GM21786 (cell line): ENCODE measurements around the gene KCNJ14.

Experiments used
- ATAC-seq: cut with Tn5 transposase; IDR thresholded peaks from one replicate; pipeline ENCODE4 v1.9.1; 2021; ENCODE audit not compliant: unreplicated experiment

The KCNJ14 gene

DNA sequence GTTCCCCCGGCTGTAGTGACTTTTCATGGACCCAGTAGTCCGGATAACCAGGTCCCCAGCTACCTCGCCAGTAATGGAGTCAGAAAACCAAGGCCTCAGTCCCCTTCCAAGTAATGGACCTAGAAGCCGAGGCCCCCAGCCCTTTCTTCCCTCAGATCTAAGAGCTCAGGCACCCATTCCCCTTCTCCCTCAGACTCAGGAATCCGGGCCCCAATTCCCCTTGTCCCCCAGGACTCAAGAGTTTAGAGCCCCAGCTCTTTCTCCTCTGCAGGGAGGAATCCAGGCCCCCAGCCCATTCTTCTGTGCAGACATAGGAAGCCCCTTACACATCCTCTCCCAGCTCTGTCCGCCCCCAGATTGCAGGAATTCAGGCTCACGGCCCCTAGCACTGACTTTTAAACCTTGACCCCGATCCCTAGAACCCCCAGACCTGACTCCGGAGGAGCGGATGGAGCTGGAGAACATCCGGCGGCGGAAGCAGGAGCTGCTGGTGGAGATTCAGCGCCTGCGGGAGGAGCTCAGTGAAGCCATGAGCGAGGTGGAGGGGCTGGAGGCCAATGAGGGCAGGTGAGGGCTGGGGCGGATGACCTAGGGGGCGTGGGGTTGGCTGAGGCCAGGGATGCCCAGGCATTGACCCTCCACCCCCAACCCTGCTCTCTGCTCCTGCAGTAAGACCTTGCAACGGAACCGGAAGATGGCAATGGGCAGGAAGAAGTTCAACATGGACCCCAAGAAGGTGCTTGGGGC is 14.7 kb downstream of the KCNJ14 start:
- ATAC-seq, result no peak

DNA sequence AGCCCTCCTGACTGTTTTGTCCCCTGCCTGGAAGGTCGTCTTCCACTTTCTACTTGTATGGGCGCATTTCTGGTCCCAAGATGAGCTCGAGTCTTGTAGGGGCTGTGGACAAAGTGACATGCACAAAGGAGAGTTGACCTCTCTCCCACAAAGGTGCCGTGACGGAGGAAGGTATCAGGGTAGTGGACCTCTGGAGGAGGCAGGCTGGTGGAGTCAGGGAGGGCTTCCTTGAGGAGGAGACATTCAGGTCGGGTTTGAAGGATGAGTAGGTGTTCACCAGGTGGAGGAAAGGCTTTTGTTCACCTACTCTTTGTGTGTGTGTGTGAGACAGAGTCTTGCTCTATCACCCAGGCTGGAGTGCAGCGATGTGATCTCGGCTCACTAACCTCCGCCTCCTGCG is 15.5 kb downstream of the KCNJ14 start:
- no peak for ATAC-seq

DNA sequence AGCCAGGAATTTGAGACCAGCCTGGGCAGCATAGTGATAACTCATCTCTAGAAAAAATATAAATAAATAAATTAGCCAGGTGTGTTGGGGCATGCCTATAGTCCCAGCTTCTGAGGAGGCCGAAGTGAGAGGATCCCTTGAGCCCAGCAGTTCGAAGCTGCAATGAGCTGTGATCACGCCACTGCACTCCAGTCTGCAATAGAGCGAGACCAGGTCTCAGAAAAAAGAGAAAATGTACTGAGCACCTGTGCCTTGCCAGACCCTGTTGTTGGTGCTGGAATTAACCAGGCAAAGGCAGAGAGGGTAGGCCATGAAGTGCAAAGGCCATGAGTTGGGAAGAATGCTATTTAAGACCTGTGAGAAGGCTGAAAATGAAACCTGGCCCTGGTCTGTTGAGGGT is 16.5 kb downstream of the KCNJ14 start:
- ATAC-seq, result no peak

DNA sequence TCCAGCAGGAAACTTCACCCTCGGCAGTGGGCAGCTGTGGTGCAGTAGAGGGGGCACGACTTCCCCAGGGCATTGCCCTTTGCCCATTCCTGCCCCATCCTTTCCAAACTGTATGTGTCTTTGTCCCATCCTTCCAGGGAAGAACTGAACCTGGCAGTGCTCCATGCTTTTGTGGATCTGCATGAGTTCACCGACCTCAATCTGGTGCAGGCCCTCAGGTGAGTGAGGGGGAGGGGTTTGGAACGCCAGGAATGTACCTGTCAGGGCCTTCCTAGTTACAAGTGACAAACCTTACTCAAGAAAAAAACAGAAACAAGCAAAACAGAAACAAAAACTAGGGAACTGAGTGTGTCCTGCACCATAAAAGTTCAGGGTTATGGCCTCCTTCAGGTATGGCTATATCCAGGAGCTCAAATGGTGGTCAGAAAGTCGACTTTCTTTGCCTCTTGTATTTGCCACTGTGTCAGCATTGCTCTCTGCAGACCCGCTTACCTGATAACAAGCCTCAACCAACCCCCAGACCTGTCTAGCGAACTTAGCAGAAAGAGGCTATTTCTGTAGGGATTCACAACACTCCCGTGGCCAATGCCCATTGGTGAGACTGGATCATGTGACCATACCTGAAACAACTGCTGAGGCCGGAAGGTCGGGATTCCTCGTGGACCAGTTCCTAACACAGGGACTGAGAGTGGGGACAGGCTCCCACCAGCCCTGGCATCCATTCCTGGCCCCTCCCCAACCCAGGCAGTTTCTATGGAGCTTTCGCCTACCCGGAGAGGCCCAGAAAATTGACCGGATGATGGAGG is 18.0 kb downstream of the KCNJ14 start:
- ATAC-seq, result no peak

DNA sequence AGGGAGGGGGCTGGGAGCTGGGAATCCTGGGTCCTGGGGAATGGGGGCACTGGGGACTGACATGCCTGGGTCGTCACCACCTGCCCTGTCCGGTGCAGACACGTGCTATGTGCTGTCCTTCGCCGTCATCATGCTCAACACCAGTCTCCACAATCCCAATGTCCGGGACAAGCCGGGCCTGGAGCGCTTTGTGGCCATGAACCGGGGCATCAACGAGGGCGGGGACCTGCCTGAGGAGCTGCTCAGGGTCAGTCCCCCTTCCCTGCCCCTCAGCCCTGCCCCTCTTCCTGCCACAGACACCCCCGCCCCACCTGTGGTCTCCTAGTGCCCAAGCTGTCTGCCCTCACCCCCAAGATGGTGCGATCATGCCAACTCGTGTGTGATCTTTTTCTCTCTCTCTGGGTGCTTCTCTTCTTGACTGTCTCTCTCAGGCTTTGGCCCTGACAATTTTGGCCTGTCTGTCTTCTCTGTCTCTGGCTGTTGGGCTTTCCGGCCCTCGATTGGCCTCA is 18.8 kb downstream of the KCNJ14 start:
- no peak for ATAC-seq

DNA sequence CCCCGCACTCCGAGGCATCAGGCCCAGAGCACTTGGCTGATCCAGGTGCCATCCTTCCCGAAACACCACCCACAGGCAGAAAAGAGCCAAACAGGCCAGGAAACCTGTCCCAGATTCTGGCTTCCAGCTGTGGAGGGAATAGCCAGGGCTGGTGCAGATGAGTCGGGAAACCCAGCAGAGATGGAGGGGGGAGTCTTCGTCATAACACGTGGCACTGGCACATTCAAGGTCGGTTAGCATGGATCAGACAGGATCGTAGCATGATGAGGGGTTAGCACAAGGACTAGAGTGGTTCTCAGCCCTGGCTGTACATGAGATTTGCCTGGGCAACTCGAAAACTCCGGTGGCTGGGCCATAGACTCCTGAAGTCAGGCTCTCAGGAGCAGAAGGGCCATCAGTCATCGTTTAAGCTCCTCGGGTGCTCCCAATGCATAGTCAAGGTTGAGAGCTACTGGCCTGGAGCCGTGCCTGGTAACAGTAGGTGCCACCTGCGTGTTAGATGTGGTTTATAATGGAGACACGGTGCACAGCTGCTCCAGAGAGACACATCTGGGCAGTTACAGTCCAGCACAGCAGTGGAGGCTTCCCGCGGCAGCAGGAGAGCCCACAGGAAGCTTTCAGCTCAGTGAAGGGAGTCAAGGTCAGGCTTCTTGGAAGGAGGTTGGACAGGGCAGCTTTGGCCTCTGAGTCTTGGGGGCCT is 20.1 kb downstream of the KCNJ14 start:
- no peak for ATAC-seq

DNA sequence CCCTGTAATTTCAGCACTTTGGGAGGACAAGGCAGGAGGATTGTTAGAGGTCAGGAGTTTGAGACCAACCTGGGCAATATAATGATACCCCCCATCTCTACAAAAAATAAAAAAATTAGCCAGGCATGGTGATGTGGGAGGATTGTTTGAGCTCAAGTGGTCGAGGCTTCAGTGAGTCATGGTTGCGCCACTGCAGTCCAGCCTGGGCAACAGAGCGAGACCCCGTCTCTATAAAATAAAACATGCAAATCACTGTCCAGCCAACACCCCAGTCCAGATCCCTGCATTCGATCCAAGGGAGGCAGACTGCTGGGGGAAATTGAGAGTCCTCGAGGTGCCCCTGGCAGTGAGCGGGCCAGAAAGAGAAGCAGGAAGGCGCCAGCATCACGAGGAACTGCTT is 20.8 kb downstream of the KCNJ14 start:
- ATAC-seq, result no peak

DNA sequence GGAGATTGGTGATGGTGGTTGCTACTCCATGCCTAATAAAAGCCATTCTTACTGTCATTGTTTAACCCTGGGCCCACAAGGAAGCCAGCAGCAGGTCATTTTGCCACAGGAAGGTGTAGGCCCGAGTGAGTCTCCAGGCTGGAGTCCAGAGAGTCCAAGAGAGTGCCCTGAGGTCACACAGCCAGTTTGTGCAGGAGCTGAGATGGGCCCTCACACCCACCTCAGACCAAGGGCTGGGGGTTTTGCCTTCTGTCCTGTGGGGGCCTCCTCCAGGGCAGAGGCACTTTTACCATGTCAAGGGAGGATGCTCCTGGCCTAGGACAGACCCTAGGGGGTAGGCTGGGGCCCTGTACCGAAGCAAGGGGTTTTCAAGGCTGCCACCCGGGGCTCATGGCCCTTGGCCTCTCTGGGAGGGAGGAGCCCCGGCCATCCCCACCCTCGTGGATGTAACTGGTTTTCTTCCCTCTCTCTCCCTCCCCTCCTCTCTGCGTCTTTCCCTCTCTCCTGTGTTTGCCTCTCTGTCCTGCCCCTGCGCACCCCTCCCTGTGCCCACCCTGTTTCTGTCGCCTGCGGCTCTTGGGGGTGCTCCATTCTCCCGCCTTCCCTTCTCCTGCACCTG is 21.8 kb downstream of the KCNJ14 start:
- no peak for ATAC-seq

DNA sequence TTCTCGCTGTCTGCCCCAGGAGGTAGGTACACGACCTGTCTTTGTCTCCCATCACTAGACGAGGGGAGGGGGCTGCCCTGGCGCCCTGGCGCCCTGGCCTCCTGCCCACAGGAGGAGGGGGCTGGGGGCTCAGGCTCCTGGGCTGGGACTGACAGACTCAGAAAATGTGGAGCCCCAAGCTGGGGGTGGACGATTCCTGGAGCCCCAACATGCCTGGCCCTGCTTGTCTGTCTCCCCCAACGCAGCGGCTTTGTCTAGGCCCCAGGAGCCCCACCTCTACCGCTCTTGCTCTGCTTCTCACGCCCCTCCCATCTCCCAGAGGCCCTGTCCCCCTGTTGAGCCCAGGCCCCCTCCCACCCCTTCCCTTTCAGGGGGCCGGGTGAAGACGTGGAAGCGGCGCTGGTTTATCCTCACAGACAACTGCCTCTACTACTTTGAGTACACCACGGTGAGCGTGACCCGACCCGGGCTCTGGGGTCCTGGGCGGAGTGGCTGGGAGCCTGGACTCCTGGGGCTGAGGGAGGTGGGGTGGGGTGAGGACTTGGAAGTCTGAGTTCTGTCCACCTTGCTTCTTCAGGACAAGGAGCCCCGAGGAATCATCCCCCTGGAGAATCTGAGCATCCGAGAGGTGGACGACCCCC is 22.4 kb downstream of the KCNJ14 start:
- ATAC-seq, result no peak

DNA sequence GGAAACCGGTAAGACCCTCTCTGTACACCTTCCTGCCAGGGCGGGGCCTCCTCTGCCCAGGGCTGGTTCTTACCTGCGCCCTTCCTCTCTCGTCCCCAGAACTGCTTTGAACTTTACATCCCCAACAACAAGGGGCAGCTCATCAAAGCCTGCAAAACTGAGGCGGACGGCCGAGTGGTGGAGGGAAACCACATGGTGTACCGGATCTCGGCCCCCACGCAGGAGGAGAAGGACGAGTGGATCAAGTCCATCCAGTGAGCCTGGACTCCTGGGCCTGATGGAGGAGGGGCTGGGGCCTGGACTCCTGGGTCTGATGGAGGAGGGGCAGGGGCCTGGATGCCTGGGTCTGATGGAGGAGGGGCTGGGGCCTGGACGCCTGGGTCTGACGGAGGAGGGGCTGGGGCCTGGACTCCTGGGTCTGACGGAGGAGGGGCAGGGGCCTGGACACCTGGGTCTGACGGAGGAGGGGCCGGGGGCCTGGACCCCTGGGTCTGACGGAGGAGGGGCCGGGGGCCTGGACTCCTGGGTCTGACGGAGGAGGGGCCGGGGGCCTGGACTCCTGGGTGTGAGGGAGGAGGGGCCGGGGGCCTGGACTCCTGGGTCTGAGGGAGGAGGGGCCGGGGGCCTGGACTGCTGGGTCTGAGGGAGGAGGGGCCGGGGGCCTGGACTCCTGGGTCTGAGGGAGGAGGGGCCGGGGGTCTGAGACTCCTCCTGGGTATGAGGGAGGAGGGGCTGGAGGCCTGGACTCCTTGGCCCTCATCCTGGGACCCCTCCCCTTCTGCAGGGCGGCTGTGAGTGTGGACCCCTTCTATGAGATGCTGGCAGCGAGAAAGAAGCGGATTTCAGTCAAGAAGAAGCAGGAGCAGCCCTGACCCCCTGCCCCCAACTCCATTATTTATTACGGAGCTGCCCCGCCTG is 23.2 kb downstream of the KCNJ14 start:
- ATAC-seq, result no peak

DNA sequence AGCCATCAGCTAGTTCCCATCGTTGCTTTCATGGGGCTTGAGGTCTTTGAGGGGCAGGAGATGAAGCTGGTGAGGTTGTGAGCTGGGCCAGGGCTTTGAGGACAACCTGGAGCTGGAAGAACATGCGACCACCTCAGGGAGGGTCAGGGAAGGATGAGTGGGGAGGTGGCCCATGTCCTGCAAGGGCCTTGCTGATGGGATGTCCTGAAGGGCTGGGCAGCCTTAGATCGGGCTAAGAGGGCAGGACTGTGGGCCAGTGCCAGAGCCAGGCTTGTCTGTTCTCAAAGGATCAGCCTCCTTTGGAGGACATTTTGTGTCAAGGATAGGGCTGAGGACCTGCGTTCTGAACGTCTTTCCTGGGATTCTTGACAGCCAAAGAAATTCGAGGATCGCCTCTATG is 24.3 kb downstream of the KCNJ14 start:
- ATAC-seq, result no peak

DNA sequence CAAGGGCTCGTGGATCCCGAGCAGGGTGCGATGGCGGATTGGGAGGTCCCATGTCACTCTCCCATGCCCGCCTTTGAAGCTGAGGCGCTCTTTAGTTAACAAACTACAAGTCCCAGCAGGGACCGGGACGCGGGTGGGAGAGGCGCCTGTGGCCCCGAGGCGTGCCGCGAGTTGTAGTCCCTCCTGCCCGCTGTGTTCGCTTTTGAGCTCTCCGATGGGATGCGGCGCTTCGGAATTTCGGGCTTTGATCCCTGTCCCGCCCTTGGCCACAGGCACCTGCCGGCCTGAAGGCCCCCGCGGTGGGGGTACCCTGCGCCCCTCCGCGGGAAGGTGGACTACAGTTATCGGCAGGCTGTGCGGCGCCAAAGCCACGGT is 24.8 kb downstream of the KCNJ14 start:
- no peak for ATAC-seq

DNA sequence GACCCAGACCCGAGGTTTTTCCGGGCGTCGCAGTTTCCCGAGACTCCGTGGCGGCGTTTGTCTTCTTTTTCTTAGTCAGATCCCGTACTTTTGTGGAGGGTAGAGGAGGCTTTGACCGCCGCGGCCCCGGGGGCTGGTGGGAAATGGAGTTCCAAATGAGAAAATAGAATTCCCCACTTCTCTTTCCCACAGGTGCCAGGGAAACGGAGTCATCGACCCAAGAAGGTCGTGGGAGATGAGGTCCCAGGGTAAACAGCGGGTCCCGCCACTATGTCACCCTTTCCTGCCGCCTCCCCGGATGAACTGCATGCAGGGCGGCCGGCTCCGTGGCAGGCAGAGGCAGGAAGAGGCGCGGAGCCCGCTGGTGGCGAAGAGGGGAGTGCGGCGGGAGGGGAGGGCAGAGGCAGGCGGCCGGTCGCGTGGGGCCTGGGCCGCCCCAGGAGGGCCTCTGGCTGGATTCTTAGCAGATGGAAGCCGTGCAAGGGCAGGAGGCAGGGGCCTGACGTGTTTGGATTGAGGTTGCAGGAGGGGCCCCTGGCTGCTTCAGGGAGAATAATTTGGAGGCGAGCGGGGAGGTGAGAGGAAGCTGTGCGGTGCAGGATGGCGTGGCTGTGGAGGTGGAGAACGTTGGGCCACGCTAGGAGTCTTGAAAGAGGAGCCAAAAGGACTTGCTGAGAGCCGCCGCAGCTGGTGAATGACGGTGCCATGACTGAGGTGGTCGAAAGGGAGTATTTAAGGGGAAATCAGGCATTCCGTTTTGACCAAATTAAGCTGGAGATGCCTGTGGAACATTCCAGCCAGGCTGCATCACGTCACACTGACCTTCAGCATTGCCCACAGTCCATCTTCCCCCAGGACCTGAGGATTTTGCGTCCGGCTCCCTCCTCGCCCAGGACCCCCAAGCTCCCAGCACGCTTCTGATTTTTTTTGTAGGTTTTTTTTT is 25.5 kb downstream of the KCNJ14 start:
- no peak for ATAC-seq

DNA sequence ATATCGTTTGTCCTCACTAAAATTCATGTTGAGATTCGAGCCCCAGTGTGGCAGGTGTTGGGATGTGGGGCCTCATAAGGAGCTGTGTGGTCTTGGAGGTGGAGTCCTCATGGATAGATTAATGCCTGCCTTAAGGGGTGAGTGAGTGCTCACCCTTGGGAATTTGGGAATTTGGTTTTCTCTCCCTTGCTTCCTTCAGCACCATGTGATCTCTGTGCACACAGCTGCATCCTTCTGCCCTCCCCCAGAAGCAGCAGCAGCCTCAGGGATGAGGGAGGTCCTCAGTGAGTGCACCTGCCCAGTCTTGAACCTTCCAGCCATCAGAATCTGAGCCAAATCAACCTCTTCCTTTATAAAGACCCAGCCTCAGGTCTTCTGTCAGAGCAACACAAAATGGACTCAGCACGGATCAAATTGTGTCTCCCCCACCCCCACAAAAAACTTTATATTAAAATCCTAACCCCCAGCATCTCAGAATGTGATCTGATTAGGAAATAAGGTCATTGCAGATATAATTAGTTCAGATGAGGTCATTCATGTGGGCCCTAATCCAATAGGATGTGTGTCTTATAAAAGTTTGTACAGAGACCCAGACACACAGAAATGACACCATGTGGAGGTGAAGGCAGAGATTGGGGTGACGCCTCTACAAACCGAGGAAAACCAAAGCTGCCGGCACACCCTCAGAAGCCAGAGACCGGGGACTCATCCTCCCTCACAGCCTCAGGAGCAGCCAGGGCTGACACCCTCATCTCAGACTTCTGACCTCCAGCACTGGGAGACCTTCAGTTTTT is 26.7 kb downstream of the KCNJ14 start:
- ATAC-seq, result no peak

DNA sequence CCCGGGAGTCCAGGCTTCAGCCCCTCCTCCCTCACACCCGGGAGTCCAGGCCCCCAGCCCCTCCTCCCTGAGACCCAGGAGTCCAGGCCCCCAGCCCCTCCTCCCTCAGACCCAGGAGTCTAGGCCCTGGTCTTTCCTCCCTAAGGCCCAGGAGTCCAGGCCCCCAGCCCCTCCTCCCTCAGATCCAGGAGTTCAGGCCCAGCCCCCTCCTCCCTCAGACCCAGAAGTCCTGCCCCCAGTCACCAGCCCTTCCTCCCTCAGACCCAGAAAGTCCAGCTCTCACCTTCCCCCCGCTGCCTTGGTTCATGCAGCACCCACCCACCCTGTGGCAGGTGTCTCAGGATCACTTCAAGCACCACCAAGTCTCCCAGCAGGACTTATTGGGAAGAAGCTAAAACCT is 27.9 kb downstream of the KCNJ14 start:
- no peak for ATAC-seq

DNA sequence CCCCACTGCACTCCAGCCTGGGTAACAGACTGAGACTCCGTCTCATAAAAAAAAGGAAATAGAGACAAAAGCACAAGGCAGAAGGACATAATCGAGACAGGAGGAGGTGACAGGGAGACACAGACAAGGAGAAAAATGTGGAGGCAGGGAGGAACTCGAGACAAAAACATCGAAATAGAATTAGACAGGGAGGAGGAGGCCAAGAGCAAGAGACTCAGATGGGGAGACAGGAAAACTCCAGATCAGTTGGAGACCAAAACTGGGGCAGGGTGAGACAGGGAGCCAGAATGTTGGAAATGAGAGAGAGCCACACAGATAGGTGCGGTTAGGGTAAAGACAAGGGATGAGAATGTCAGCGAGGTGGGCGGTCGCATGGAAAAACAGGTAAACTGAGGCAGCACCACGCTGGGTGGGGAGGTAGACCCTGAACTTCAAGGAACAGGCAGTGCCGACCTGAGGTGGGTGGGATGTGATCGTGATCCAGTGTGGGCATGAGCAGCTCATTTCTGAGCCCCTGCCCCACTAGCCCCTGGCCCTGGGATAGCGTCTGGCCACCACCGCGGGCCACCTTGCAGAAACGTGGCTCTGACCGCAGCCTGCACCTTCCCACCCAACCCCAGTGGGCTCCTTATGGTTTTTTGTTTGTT is 29.0 kb downstream of the KCNJ14 start:
- no peak for ATAC-seq

DNA sequence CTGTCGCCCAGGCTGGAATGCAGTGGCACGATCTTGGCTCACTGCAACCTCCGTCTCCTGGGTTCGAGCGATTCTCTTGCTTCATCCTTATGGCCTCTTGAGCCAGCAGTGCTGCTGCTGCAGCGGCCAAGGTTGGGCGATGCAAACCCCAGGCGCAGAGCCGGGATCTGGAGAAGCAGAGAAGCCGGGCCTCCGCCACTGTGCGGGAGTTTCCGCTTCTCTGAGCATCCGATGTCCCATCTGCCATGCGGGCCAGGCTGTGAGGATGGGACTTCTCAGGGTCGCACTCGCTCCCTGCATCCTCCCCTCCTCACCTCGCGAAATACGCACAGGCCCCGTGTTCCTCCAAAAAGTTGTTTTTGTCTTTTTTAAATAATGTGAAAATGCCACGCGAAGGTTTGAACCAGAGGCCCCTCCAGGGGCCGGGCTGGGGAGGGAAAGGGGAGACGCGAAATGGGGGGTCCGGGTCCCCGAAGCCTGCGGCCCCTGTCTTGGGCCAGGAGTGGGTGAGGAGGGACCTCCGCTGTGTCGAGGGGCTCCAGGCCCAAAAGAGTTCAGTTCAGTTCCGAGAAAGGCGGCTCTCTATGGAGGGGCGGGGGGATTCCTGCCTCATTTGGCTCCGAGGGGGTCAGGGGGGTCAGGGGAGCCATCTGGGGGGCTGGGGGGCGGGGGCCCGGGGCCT is 29.7 kb downstream of the KCNJ14 start:
- no peak for ATAC-seq
